Right lobe of liver (tissue), 4 donors: ENCODE data around the gene SRRM4.

Source experiments
- CTCF ChIP-seq, 4 donors: fragments of 200-600 bp in 3 of 4; fragments of 450-650 bp in 1 of 4; IDR thresholded peaks; one replicate each; pipeline versions ENCODE4 v1.5.1 to v1.8.0; 2016 to 2022; ENCODE audit warnings: antibody characterized with exemption in 4 of 4, mild to moderate bottlenecking in 2 of 4
- POLR2A ChIP-seq: fragments of 450-650 bp; IDR thresholded peaks from one replicate; pipeline ENCODE4 v1.6.1; 2017; ENCODE audit warnings: antibody characterized with exemption, mild to moderate bottlenecking
- donor health status: DM: no; HTN: no; CAD: no.
- donor health status: DM: no; HTN: no; CAD: no.
- donor health status: DM: no; HTN: yes; CAD: no.

- TF ChIP-seq CTCF (IDR thresholded peaks at IDR 0.05): no peak
- TF ChIP-seq POLR2A: no peak
These were observed 43.0 kb downstream of the SRRM4 start for GRCh38 chr12:119024356-119024755.
